ELF-1 (cell line): Measurements from ENCODE around the gene ZNF432.

Source experiments
- DNase-seq: peaks from one replicate; pipeline ENCODE4 v3.0.0-alpha.2; 2016; ENCODE audit warnings: low read depth, low spot score

The ZNF432 gene

GRCh38 chr19:52010674-52011073, 38.0 kb downstream of the ZNF432 start:
- DNase-seq = no peak

GRCh38 chr19:52007806-52008557, 40.7 kb downstream of the ZNF432 start, which contains the start of gene ZNF615:
Gene ZNF615, minus strand, starts transcription at chr19:52008211. Its CDS starts 4,500 bp downstream, at chr19:52003711.
- peak; percentile 90 for DNase-seq

GRCh38 chr19:52007451-52007805, 41.2 kb downstream of the ZNF432 start:
- peak; percentile 57 for DNase-seq

GRCh38 chr19:51994048-51994644, 54.5 kb downstream of the ZNF432 start:
- DNase-seq = no peak

- no peak for DNase-seq
Observed at GRCh38 chr19:51993422-51993821, 55.2 kb downstream of the ZNF432 start.

- peak; percentile 94 for DNase-seq
Observed at GRCh38 chr19:51986309-51987291, 62.0 kb downstream of the ZNF432 start, which contains the start of gene ZNF350. Gene ZNF350, minus strand, starts transcription at chr19:51986840. Its CDS starts 12,480 bp downstream, at chr19:51974360.

GRCh38 chr19:51983361-51983760, 65.3 kb downstream of the ZNF432 start:
- DNase-seq = no peak
